B cell (primary cell): ENCODE data around the gene UNC5C. TPM values are rescaled to one million over a fixed set of nuclear protein-coding genes. Genes with fewer than 3 reads are reported as not detected.

ENCODE experiments used
- ATAC-seq: fragments of 200-7000 bp; cut with Tn5 transposase; one replicate; pipeline ENCODE4 v1.10.0; 2021; ENCODE audit warnings: low read depth, mild to moderate bottlenecking, moderate number of reproducible peaks, moderate library complexity
- CTCF ChIA-PET: fragments of 350-600 bp; sonication (Branson Sonifier 250); formaldehyde crosslinking; loops from one replicate; lab custom pipeline; 2021; ENCODE audit warnings: antibody characterized with exemption, inconsistent platforms; lab: Charles Lee
- POLR2A ChIA-PET: fragments of 350-600 bp; sonication (Branson Sonifier 250); formaldehyde crosslinking; loops from one replicate; lab custom pipeline; 2021; ENCODE audit warnings: antibody characterized with exemption; lab: Charles Lee
- DNase-seq: peaks from one replicate; pipeline ENCODE4 v3.0.0; 2013
- H2AFZ ChIP-seq: 2 replicates; pipeline ENCODE4 v1.6.1; 2012; ENCODE audit warnings: mild to moderate bottlenecking, low read depth, low read length; ENCODE audit not compliant: insufficient read depth, poor library complexity, severe bottlenecking
- H3K27ac ChIP-seq, 2 donors: 1 replicate in 1 of 2; 2 replicates in 1 of 2; pipeline ENCODE4 v1.5.1; 2012 to 2013; ENCODE audit warnings: low read length in 2 of 2, mild to moderate bottlenecking in 2 of 2, moderate library complexity in 1 of 2
- H3K27me3 ChIP-seq, 4 experiments: fragments of 200-600 bp in 1 of 4; sonication (generic) in 1 of 4; replicated peaks in 1 of 4; 1 replicate in 2 of 4; 2 replicates in 2 of 4; pipeline versions ENCODE4 v1.6.1 to v1.7.0; 2013 to 2016; ENCODE audit warnings: low read length in 3 of 4, mild to moderate bottlenecking in 2 of 4, mixed read lengths in 1 of 4, moderate library complexity in 1 of 4; ENCODE audit not compliant: insufficient read depth in 4 of 4, control insufficient read depth in 3 of 4; ENCODE audit errors: control extremely low read depth in 1 of 4
- H3K36me3 ChIP-seq, 2 experiments: replicated peaks in 1 of 2; 1 replicate in 1 of 2; 2 replicates in 1 of 2; pipeline versions ENCODE4 v1.6.1 to v1.7.1; 2013; ENCODE audit warnings: low read length in 1 of 2; ENCODE audit not compliant: insufficient read depth in 2 of 2, control insufficient read depth in 1 of 2; ENCODE audit errors: control extremely low read depth in 1 of 2, extremely low read depth in 1 of 2
- H3K4me1 ChIP-seq, 2 donors: fragments of 200-600 bp in 1 of 2; sonication (generic) in 1 of 2; 1 replicate in 1 of 2; 2 replicates in 1 of 2; pipeline versions ENCODE4 v1.5.1 to v1.6.1; 2013 to 2017; ENCODE audit warnings: low read length in 2 of 2; ENCODE audit not compliant: control insufficient read depth in 2 of 2, insufficient read depth in 2 of 2
- H3K4me2 ChIP-seq: replicated peaks from 2 replicates; pipeline ENCODE3; 2012; ENCODE audit warnings: mild to moderate bottlenecking, low read depth, low read length; ENCODE audit not compliant: poor library complexity, severe bottlenecking
- H3K4me3 ChIP-seq, 5 experiments: fragments of 200-600 bp in 1 of 5; sonication (generic) in 1 of 5; 1 replicate in 3 of 5; 2 replicates in 2 of 5; pipeline versions ENCODE4 v1.5.1 to v1.7.0; 2011 to 2016; ENCODE audit warnings: low read length in 4 of 5, mild to moderate bottlenecking in 4 of 5, low read depth in 2 of 5, control low read depth in 1 of 5, moderate library complexity in 1 of 5; ENCODE audit not compliant: insufficient read depth in 1 of 5; ENCODE audit errors: control extremely low read depth in 1 of 5, extremely low read depth in 1 of 5
- H3K79me2 ChIP-seq: fragments of 200-600 bp; sonication (generic); one replicate; pipeline ENCODE4 v1.6.0; 2016; ENCODE audit warnings: low read length; ENCODE audit not compliant: control insufficient read depth, insufficient read depth
- H3K9ac ChIP-seq: fragments of 200-600 bp; sonication (generic); 2 replicates; pipeline ENCODE4 v1.6.1; 2017; ENCODE audit warnings: mild to moderate bottlenecking, low read length, moderate library complexity
- H3K9me3 ChIP-seq, 3 donors: one replicate each; pipeline versions ENCODE4 v1.6.1 to v1.7.1; 2013; ENCODE audit warnings: low read length in 2 of 3; ENCODE audit not compliant: control insufficient read depth in 2 of 3, insufficient read depth in 1 of 3; ENCODE audit errors: control extremely low read depth in 1 of 3
- H4K20me1 ChIP-seq: 2 replicates; pipeline ENCODE4 v1.6.0; 2012; ENCODE audit warnings: mild to moderate bottlenecking, low read length; ENCODE audit not compliant: insufficient read depth, control insufficient read depth, poor library complexity, severe bottlenecking
- H3K27ac Mint-ChIP-seq: one replicate; pipeline ENCODE4 v1.8.0; 2021; ENCODE audit warnings: mixed read lengths
- H3K27me3 Mint-ChIP-seq: one replicate; pipeline ENCODE4 v1.8.0; 2021; ENCODE audit warnings: mixed read lengths
- H3K4me1 Mint-ChIP-seq: one replicate; pipeline ENCODE4 v1.8.0; 2021; ENCODE audit warnings: mixed read lengths
- H3K4me3 Mint-ChIP-seq: one replicate; pipeline ENCODE4 v1.8.0; 2021; ENCODE audit warnings: mixed read lengths
- H3K9me3 Mint-ChIP-seq: one replicate; pipeline ENCODE4 v1.8.0; 2022; ENCODE audit warnings: mixed read lengths; ENCODE audit not compliant: insufficient read depth
- CTCF ChIP-seq: fragments of 200-600 bp; IDR thresholded peaks from one replicate; pipeline ENCODE4 v1.8.0; 2022; ENCODE audit warnings: antibody characterized with exemption, mild to moderate bottlenecking
- EZH2 ChIP-seq: IDR thresholded peaks from 2 replicates; pipeline ENCODE4 v1.6.1; 2012; ENCODE audit warnings: borderline replicate concordance, low read depth, mild to moderate bottlenecking, moderate library complexity, low read length; ENCODE audit not compliant: insufficient read depth, poor library complexity, severe bottlenecking
- WGBS: methylation state at CpG from one replicate; pipeline ENCODE4 v1.1.5; 2013; ENCODE audit warnings: missing lambda C conversion rate; ENCODE audit not compliant: insufficient coverage; 5-methylcytosine and 5-hydroxymethylcytosine counted together
- intact Hi-C: fragments of 100-400 bp; cut with micrococcal nuclease; formaldehyde crosslinking; loops from one replicate; pipeline ENCODE4 v1.10.0; 2022
- polyA plus RNA-seq: library from polyadenylated mRNA; depleted of rRNA; stranded (reverse); fragments of >200 nt; gene quantifications from 2 replicates; pipeline ENCODE4 v1.2.3, GENCODE V29; 2012
- total RNA-seq, 2 donors: library from RNA; stranded (reverse); fragments of 120-200 nt in 1 of 2; gene quantifications; 1 replicate in 1 of 2; 2 replicates in 1 of 2; pipeline versions ENCODE4 v1.2.3 to v1.2.4, GENCODE V29; 2013 to 2022

UNC5C gene
- total and polyA plus RNA-seq, 2 donors (not counting 1 experiment from before 2014, with no cell fraction given): not detected

- Histone ChIP-seq H3K27ac (no peak overlapping the region), H3K36me3 (no peaks in the 10 kb centered on the region), H3K4me1 (no peaks in the 10 kb centered on the region), H3K9ac (no peak overlapping the region), H4K20me1 (no peaks in the 10 kb centered on the region), H3K4me3 (no peak overlapping the region), H3K4me2 (no peak overlapping the region), H3K9me3 (no peaks in the 10 kb centered on the region), H2AFZ (no peak overlapping the region), H3K27me3 (no peaks in the 10 kb centered on the region), H3K79me2 (no peaks in the 10 kb centered on the region)
- ChIA-PET POLR2A (no interaction called here), CTCF (no interaction called here)
- Mint-ChIP-seq H3K4me3 (no peak overlapping the region), H3K27ac (no peak overlapping the region), H3K27me3 (no peaks in the 10 kb centered on the region), H3K9me3 (no peaks in the 10 kb centered on the region), H3K4me1 (no peaks in the 10 kb centered on the region)
- intact Hi-C loops: no loop called here
- TF ChIP-seq CTCF (no peak), EZH2 (no peak)
- no peak for ATAC-seq
- 100% methylated on average over 2 of the region's 5 CpGs for WGBS
- no peak for DNase-seq
Observed at GRCh38 chr4:95591278-95591677, 42.5 kb upstream of the UNC5C start.

GRCh38 chr4:95590615-95591014 is 41.8 kb upstream of the UNC5C start:
- H3K27ac Mint-ChIP-seq: no peak overlapping the region
- intact Hi-C loops: no loop called here
- CTCF ChIA-PET: no interaction called here
- no peaks in the 10 kb centered on the region for H3K27me3 Mint-ChIP-seq
- Histone ChIP-seq H3K9me3 (no peaks in the 10 kb centered on the region), H2AFZ (no peak overlapping the region), H3K4me1 (no peaks in the 10 kb centered on the region), H4K20me1 (no peaks in the 10 kb centered on the region), H3K79me2 (no peaks in the 10 kb centered on the region), H3K4me2 (no peak overlapping the region), H3K27me3 (no peaks in the 10 kb centered on the region), H3K36me3 (no peaks in the 10 kb centered on the region), H3K9ac (no peak overlapping the region), H3K27ac (no peak overlapping the region), H3K4me3 (no peak overlapping the region)
- no peaks in the 10 kb centered on the region for H3K9me3 Mint-ChIP-seq
- DNase-seq (no peak), ATAC-seq (no peak)
- H3K4me3 Mint-ChIP-seq: no peak overlapping the region
- POLR2A ChIA-PET: no interaction called here
- TF ChIP-seq CTCF (no peak), EZH2 (no peak)
- WGBS: no CpG with 5 or more reads among the region's 1 CpG
- H3K4me1 Mint-ChIP-seq: no peaks in the 10 kb centered on the region
